Lower leg skin (tissue), 4 donors: Measurements from ENCODE around the gene PLA2G2C. TPM values are rescaled to one million over a fixed set of nuclear protein-coding genes. Genes with fewer than 3 reads are reported as not detected.
"Not testable (repeated sequence)": the region's sequence is repeated elsewhere in the genome, so short reads cannot be mapped to it uniquely, and the experiment has no call there.

ENCODE experiments used
- DNase-seq, 2 donors: peaks; one replicate each; pipeline ENCODE4 v3.0.0-alpha.2; 2019; ENCODE audit warnings: low spot score in 2 of 2
- H3K4me3 ChIP-seq: fragments of 200-600 bp; sonication (generic); 2 replicates; pipeline ENCODE4 v1.5.1; 2017; ENCODE audit warnings: mild to moderate bottlenecking, low read depth; ENCODE audit not compliant: poor library complexity, severe bottlenecking
- POLR2A ChIP-seq, 2 donors: fragments of 450-650 bp; IDR thresholded peaks; one replicate each; pipeline ENCODE4 v1.6.1; 2016 to 2017; ENCODE audit warnings: antibody characterized with exemption in 2 of 2, mild to moderate bottlenecking in 1 of 2, moderate library complexity in 1 of 2
- WGBS, 2 donors: methylation state at CpG; one replicate each; pipeline ENCODE4 v1.1.5; 2018; 5-methylcytosine and 5-hydroxymethylcytosine counted together
- intact Hi-C: fragments of 100-400 bp; cut with DNase I; formaldehyde crosslinking; loops from one replicate; pipeline ENCODE4 v1.15.0; 2023; ENCODE audit warnings: low total_unique reads
- total RNA-seq, 4 donors: library from RNA; depleted of rRNA; stranded (reverse); fragments of >200 nt; gene quantifications; one replicate each; pipeline ENCODE4 v1.1.0, GENCODE V29; 2016
- TF ChIP-seq, protein P1 (sequence below), 3 donors: fragments of 450-650 bp; IDR thresholded peaks; one replicate each; pipeline ENCODE4 v1.5.1; 2016; ENCODE audit warnings: antibody characterized with exemption in 3 of 3, mild to moderate bottlenecking in 3 of 3, moderate library complexity in 2 of 3

The PLA2G2C gene
- total RNA-seq, 4 donors from 2014 or later: 0.10 TPM; not detected in 3

DNA sequence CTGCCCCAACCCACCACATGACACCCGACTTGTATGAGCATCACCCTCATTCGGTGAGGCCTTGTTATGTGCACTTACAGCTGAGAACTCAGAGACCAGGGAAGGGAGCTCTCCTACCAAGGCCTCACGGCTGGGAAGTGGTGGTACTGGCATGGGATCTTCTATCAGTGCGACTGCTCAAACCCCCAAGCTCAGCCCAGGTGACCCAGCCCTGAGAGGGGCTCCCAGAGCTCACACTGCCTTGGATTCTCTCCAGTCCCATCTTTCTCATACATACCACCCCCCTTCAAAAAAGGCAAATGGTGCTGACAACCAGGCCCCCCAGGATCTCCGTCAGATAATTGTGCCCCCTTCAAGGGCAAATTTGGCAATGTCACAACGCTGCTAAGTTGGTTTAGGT is 48.0 kb downstream of the PLA2G2C start:
- intact Hi-C loops: no loop called here
- 80 to 92% methylated on average over 6 of the region's 6 CpGs for WGBS, 2 donors
- DNase-seq: no peak
- TF ChIP-seq, protein P1, sequence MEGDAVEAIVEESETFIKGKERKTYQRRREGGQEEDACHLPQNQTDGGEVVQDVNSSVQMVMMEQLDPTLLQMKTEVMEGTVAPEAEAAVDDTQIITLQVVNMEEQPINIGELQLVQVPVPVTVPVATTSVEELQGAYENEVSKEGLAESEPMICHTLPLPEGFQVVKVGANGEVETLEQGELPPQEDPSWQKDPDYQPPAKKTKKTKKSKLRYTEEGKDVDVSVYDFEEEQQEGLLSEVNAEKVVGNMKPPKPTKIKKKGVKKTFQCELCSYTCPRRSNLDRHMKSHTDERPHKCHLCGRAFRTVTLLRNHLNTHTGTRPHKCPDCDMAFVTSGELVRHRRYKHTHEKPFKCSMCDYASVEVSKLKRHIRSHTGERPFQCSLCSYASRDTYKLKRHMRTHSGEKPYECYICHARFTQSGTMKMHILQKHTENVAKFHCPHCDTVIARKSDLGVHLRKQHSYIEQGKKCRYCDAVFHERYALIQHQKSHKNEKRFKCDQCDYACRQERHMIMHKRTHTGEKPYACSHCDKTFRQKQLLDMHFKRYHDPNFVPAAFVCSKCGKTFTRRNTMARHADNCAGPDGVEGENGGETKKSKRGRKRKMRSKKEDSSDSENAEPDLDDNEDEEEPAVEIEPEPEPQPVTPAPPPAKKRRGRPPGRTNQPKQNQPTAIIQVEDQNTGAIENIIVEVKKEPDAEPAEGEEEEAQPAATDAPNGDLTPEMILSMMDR (IDR thresholded peaks at IDR 0.05): no peak
- no peak for TF ChIP-seq POLR2A (IDR thresholded peaks at IDR 0.05)
- H3K4me3 ChIP-seq: no peak overlapping the region

DNA sequence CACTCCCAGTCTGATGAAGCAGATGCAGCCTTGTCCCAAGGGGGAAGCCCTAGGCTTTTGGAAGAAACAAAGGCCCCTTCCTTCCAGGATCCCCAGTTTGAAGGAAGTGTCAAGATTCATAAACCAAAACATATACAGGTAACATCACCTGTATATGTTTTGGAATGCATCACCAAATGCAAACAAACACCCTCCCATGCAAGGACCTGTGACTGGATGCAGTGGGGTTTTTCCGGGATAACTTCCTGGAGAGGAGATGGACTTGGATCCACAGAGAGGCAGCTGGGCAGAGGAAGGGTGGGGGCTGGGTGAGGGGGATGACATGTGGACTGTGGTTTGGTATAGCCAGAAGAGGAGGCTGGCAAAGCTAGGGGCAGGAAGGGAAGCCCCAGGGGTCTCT is 48.7 kb downstream of the PLA2G2C start:
- intact Hi-C loops: no loop called here
- TF ChIP-seq POLR2A (IDR thresholded peaks at IDR 0.05): no peak
- TF ChIP-seq, protein P1 (IDR thresholded peaks at IDR 0.05): no peak
- no peak overlapping the region for H3K4me3 ChIP-seq
- 53 to 75% methylated on average over 1 of the region's 1 CpG for WGBS, 2 donors
- DNase-seq: no peak

GRCh38 chr1:20137055-20137454 is 49.3 kb downstream of the PLA2G2C start:
- no peak for DNase-seq
- intact Hi-C loops: no loop called here
- WGBS, 2 donors: 57 to 80% methylated on average over 4 of the region's 4 CpGs
- no peak for TF ChIP-seq POLR2A (IDR thresholded peaks at IDR 0.05)
- TF ChIP-seq, protein P1 (IDR thresholded peaks at IDR 0.05): no peak
- no peak overlapping the region for H3K4me3 ChIP-seq

- no peak overlapping the region for H3K4me3 ChIP-seq
- intact Hi-C loops: no loop called here
- TF ChIP-seq, protein P1 (IDR thresholded peaks at IDR 0.05): no peak
- TF ChIP-seq POLR2A (IDR thresholded peaks at IDR 0.05): no peak
- DNase-seq: no peak
- WGBS, 2 donors: 93 to 96% methylated on average over 3 of the region's 3 CpGs
Measured at GRCh38 chr1:20136249-20136648, 50.1 kb downstream of the PLA2G2C start.

GRCh38 chr1:20134995-20135394 is 51.3 kb downstream of the PLA2G2C start:
- no peak for DNase-seq
- 89 to 95% methylated on average over 3 of the region's 3 CpGs for WGBS, 2 donors
- H3K4me3 ChIP-seq: no peak overlapping the region
- intact Hi-C loops: no loop called here
- TF ChIP-seq POLR2A (IDR thresholded peaks at IDR 0.05): no peak
- TF ChIP-seq, protein P1 (IDR thresholded peaks at IDR 0.05): no peak

GRCh38 chr1:20130518-20130917 is 55.8 kb downstream of the PLA2G2C start:
- H3K4me3 ChIP-seq, intact Hi-C loops: not testable (repeated sequence)
- 88 to 94% methylated on average over 3 of the region's 3 CpGs for WGBS, 2 donors
- peak in 1 of 2 donors; percentile 58 for DNase-seq
